ENCODE data around the gene PROK2. TPM values are rescaled to one million over a fixed set of nuclear protein-coding genes. Genes with fewer than 3 reads are reported as not detected.

PROK2 gene
- total and polyA plus RNA-seq, 2 experiments from 2014 or later: 2.1 to 2.3 TPM

DNA sequence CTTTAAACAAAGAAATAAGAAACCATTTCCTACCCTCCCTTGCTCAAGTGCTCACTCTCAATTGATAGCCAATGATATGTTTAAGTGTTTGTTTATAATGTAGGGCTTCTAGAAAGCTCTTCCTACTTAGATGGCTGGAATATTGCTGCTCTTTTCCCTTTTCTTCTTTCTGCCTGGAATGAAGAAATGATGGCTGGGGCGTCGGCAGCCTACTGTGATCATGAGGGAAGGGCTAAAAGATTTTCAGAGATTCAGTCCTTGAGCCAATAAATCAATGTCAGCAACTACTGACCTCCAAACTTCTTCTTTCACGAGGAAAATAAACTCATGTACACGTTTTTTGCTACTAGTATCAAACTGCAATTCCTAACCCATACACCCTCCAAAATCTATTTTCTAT lies 33.3 kb downstream of the PROK2 start:
- H3K27ac Mint-ChIP-seq: no peak overlapping the region
- Histone ChIP-seq H3K27me3 (ENCODE audit: insufficient read depth) (peaks cover 49% of the 10 kb centered on the region), H3K79me2 (replicated peaks; ENCODE audit: insufficient read depth) (peaks cover 4% of the 10 kb centered on the region; the same call in 1 of the 2 replicates), H3F3A (replicated peaks; ENCODE audit: low read depth) (peaks cover 10% of the 10 kb centered on the region; the same call in 1 of the 2 replicates), H3K4me1 (ENCODE audit: insufficient read depth) (peaks cover 17% of the 10 kb centered on the region), H3K4me3 (no peak overlapping the region), H4K20me1 (replicated peaks; ENCODE audit: insufficient read depth) (no peaks in the 10 kb centered on the region), H3K9me2 (ENCODE audit: insufficient read depth) (no peaks in the 10 kb centered on the region), H3K27ac (ENCODE audit: low read depth) (no peak overlapping the region), H2AFZ (no peak overlapping the region), H3K4me2 (no peak overlapping the region), H3K36me3 (ENCODE audit: insufficient read depth) (no peaks in the 10 kb centered on the region; the same call in 1 of the 2 replicates)
- no peak for TF ChIP-seq EZH2 (IDR thresholded peaks at IDR 0.05; ENCODE audit: low read depth, unreplicated experiment)
- TF ChIP-seq, protein P1, sequence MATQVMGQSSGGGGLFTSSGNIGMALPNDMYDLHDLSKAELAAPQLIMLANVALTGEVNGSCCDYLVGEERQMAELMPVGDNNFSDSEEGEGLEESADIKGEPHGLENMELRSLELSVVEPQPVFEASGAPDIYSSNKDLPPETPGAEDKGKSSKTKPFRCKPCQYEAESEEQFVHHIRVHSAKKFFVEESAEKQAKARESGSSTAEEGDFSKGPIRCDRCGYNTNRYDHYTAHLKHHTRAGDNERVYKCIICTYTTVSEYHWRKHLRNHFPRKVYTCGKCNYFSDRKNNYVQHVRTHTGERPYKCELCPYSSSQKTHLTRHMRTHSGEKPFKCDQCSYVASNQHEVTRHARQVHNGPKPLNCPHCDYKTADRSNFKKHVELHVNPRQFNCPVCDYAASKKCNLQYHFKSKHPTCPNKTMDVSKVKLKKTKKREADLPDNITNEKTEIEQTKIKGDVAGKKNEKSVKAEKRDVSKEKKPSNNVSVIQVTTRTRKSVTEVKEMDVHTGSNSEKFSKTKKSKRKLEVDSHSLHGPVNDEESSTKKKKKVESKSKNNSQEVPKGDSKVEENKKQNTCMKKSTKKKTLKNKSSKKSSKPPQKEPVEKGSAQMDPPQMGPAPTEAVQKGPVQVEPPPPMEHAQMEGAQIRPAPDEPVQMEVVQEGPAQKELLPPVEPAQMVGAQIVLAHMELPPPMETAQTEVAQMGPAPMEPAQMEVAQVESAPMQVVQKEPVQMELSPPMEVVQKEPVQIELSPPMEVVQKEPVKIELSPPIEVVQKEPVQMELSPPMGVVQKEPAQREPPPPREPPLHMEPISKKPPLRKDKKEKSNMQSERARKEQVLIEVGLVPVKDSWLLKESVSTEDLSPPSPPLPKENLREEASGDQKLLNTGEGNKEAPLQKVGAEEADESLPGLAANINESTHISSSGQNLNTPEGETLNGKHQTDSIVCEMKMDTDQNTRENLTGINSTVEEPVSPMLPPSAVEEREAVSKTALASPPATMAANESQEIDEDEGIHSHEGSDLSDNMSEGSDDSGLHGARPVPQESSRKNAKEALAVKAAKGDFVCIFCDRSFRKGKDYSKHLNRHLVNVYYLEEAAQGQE (IDR thresholded peaks at IDR 0.05; ENCODE audit: unreplicated experiment): no peak
- TF ChIP-seq, protein P2, sequence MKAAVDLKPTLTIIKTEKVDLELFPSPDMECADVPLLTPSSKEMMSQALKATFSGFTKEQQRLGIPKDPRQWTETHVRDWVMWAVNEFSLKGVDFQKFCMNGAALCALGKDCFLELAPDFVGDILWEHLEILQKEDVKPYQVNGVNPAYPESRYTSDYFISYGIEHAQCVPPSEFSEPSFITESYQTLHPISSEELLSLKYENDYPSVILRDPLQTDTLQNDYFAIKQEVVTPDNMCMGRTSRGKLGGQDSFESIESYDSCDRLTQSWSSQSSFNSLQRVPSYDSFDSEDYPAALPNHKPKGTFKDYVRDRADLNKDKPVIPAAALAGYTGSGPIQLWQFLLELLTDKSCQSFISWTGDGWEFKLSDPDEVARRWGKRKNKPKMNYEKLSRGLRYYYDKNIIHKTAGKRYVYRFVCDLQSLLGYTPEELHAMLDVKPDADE (IDR thresholded peaks at IDR 0.05): no peak
- no peak for TF ChIP-seq CREB1 (CRISPR knock-in tag; IDR thresholded peaks at IDR 0.05; ENCODE audit: low read depth)
- TF ChIP-seq ZNF331 (CRISPR knock-in tag; IDR thresholded peaks at IDR 0.05; ENCODE audit: low read depth): no peak
- TF ChIP-seq NANOG (IDR thresholded peaks at IDR 0.05; ENCODE audit: borderline replicate concordance): no peak
- TF ChIP-seq STAT1 (IDR thresholded peaks at IDR 0.05; ENCODE audit: unreplicated experiment): no peak
- TF ChIP-seq, protein P3, sequence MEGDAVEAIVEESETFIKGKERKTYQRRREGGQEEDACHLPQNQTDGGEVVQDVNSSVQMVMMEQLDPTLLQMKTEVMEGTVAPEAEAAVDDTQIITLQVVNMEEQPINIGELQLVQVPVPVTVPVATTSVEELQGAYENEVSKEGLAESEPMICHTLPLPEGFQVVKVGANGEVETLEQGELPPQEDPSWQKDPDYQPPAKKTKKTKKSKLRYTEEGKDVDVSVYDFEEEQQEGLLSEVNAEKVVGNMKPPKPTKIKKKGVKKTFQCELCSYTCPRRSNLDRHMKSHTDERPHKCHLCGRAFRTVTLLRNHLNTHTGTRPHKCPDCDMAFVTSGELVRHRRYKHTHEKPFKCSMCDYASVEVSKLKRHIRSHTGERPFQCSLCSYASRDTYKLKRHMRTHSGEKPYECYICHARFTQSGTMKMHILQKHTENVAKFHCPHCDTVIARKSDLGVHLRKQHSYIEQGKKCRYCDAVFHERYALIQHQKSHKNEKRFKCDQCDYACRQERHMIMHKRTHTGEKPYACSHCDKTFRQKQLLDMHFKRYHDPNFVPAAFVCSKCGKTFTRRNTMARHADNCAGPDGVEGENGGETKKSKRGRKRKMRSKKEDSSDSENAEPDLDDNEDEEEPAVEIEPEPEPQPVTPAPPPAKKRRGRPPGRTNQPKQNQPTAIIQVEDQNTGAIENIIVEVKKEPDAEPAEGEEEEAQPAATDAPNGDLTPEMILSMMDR (conservative IDR thresholded peaks at IDR 0.05; ENCODE audit: low read depth in 2 of 2): no peak
- TF ChIP-seq ZNF114 (CRISPR knock-in tag; IDR thresholded peaks at IDR 0.05): no peak
- TF ChIP-seq POLR2AphosphoS5 (IDR thresholded peaks at IDR 0.05; ENCODE audit: low read depth): no peak
- no peak for TF ChIP-seq JUNB (IDR thresholded peaks at IDR 0.05; ENCODE audit: unreplicated experiment)
- TF ChIP-seq, protein P4, sequence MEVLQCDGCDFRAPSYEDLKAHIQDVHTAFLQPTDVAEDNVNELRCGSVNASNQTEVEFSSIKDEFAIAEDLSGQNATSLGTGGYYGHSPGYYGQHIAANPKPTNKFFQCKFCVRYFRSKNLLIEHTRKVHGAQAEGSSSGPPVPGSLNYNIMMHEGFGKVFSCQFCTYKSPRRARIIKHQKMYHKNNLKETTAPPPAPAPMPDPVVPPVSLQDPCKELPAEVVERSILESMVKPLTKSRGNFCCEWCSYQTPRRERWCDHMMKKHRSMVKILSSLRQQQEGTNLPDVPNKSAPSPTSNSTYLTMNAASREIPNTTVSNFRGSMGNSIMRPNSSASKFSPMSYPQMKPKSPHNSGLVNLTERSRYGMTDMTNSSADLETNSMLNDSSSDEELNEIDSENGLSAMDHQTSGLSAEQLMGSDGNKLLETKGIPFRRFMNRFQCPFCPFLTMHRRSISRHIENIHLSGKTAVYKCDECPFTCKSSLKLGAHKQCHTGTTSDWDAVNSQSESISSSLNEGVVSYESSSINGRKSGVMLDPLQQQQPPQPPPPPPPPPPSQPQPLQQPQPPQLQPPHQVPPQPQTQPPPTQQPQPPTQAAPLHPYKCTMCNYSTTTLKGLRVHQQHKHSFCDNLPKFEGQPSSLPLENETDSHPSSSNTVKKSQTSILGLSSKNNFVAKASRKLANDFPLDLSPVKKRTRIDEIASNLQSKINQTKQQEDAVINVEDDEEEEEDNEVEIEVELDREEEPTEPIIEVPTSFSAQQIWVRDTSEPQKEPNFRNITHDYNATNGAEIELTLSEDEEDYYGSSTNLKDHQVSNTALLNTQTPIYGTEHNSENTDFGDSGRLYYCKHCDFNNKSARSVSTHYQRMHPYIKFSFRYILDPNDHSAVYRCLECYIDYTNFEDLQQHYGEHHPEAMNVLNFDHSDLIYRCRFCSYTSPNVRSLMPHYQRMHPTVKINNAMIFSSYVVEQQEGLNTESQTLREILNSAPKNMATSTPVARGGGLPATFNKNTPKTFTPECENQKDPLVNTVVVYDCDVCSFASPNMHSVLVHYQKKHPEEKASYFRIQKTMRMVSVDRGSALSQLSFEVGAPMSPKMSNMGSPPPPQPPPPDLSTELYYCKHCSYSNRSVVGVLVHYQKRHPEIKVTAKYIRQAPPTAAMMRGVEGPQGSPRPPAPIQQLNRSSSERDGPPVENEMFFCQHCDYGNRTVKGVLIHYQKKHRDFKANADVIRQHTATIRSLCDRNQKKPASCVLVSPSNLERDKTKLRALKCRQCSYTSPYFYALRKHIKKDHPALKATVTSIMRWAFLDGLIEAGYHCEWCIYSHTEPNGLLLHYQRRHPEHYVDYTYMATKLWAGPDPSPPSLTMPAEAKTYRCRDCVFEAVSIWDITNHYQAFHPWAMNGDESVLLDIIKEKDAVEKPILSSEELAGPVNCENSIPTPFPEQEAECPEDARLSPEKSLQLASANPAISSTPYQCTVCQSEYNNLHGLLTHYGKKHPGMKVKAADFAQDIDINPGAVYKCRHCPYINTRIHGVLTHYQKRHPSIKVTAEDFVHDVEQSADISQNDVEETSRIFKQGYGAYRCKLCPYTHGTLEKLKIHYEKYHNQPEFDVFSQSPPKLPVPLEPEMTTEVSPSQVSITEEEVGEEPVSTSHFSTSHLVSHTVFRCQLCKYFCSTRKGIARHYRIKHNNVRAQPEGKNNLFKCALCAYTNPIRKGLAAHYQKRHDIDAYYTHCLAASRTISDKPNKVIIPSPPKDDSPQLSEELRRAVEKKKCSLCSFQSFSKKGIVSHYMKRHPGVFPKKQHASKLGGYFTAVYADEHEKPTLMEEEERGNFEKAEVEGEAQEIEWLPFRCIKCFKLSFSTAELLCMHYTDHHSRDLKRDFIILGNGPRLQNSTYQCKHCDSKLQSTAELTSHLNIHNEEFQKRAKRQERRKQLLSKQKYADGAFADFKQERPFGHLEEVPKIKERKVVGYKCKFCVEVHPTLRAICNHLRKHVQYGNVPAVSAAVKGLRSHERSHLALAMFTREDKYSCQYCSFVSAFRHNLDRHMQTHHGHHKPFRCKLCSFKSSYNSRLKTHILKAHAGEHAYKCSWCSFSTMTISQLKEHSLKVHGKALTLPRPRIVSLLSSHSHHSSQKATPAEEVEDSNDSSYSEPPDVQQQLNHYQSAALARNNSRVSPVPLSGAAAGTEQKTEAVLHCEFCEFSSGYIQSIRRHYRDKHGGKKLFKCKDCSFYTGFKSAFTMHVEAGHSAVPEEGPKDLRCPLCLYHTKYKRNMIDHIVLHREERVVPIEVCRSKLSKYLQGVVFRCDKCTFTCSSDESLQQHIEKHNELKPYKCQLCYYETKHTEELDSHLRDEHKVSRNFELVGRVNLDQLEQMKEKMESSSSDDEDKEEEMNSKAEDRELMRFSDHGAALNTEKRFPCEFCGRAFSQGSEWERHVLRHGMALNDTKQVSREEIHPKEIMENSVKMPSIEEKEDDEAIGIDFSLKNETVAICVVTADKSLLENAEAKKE (CRISPR knock-in tag; IDR thresholded peaks at IDR 0.05): no peak
- H3K36me3 Mint-ChIP-seq (ENCODE audit: low read depth): peaks cover 10% of the 10 kb centered on the region; the same call in 2 of the 3 replicates
- DNase-seq (ENCODE audit: low spot score): no peak
- H3K9me3 Mint-ChIP-seq: no peaks in the 10 kb centered on the region; the same call in 2 of the 3 replicates
- ATAC-seq: no peak
- H3K4me1 Mint-ChIP-seq: peaks cover 19% of the 10 kb centered on the region
- H3K4me3 Mint-ChIP-seq: no peak overlapping the region
- peaks cover 38% of the 10 kb centered on the region for H3K27me3 Mint-ChIP-seq (ENCODE audit: insufficient read depth, low read depth, poor library complexity)
